ENCODE data around the gene CRISPLD2.

The CRISPLD2 gene

GRCh38 chr16:84819644-84820304, at the start of gene CRISPLD2:
Gene CRISPLD2 (plus strand): TSS chr16:84819985. CDS start chr16:84838496, 18,511 bp downstream.
- CTCF ChIA-PET = interaction anchor here (0.9 to 1.4 kb wide), 5 partner anchors 11 to 132 kb away, joined by 3 to 5 read pairs (median 4); no protein-coding TSS in a partner anchor
- Histone ChIP-seq H3K4me3 (ENCODE audit: low read depth, low read length) (peak within 1 kb of the TSS; percentile 36), H3K36me3 (ENCODE audit: control insufficient read depth in 2 of 2, insufficient read depth in 1 of 2, low read length in 2 of 2) (no peaks in the 10 kb centered on the region), H3K4me1 (ENCODE audit: control insufficient read depth, insufficient read depth, low read length) (no peaks in the 10 kb centered on the region), H3K27ac (ENCODE audit: extremely low read depth, low read depth, low read length) (no peak within 1 kb of the TSS), H3K9me3 (ENCODE audit: control insufficient read depth, insufficient read depth, low read depth, low read length) (no peaks in the 10 kb centered on the region)
- POLR2A ChIA-PET = interaction anchor here (0.7 to 2.3 kb wide), 9 partner anchors 9 to 147 kb away, joined by 3 to 9 read pairs (median 5); no protein-coding TSS in a partner anchor
- TF ChIP-seq PRDM10 (tag by site-specific recombination; IDR thresholded peaks at IDR 0.05) = 0 out of 2 replicates have a peak, but pooled peaks have one; percentile 35
- no peak for TF ChIP-seq PRDM6 (tag by site-specific recombination; IDR thresholded peaks at IDR 0.05)
- TF ChIP-seq ZNF658 (tag by site-specific recombination; IDR thresholded peaks at IDR 0.05) = no peak
- TF ChIP-seq ZNF398 (tag by site-specific recombination; IDR thresholded peaks at IDR 0.05) = no peak
- TF ChIP-seq ZNF274 (IDR thresholded peaks at IDR 0.05; ENCODE audit: low read length) = no peak
- no peak for TF ChIP-seq ZNF274 (tag by site-specific recombination; IDR thresholded peaks at IDR 0.05; ENCODE audit: borderline replicate concordance)
- TF ChIP-seq EGR2 (tag by site-specific recombination; IDR thresholded peaks at IDR 0.05; ENCODE audit: low read depth) = peak; percentile 39
- TF ChIP-seq ZNF302 (tag by site-specific recombination; IDR thresholded peaks at IDR 0.05; ENCODE audit: low read depth) = no peak
- TF ChIP-seq BCL11A (tag by site-specific recombination; IDR thresholded peaks at IDR 0.05; ENCODE audit: low read depth) = no peak
- TF ChIP-seq ZNF133 (tag by site-specific recombination; IDR thresholded peaks at IDR 0.05) = peak; percentile 8; the same call in 1 of the 2 replicates
- TF ChIP-seq ZNF335 (tag by site-specific recombination; conservative IDR thresholded peaks at IDR 0.05) = peak; percentile 100
- no peak for TF ChIP-seq ZBTB17 (tag by site-specific recombination; IDR thresholded peaks at IDR 0.05)
- TF ChIP-seq ZBTB26 (tag by site-specific recombination; optimal IDR thresholded peaks at IDR 0.05) = peak; percentile 59
- TF ChIP-seq ZNF354C (tag by site-specific recombination; IDR thresholded peaks at IDR 0.05; ENCODE audit: borderline replicate concordance, low read depth) = no peak
- TF ChIP-seq KLF7 (tag by site-specific recombination; IDR thresholded peaks at IDR 0.05; ENCODE audit: borderline replicate concordance) = no peak
- no peak for TF ChIP-seq ELK4 (IDR thresholded peaks at IDR 0.05; ENCODE audit: borderline replicate concordance, low read depth, low read length)
- TF ChIP-seq ZSCAN4 (tag by site-specific recombination; IDR thresholded peaks at IDR 0.05) = no peak
- TF ChIP-seq ZNF701 (tag by site-specific recombination; IDR thresholded peaks at IDR 0.05) = no peak
- no peak for TF ChIP-seq ZNF843 (tag by site-specific recombination; IDR thresholded peaks at IDR 0.05)
- TF ChIP-seq ZNF366 (tag by site-specific recombination; conservative IDR thresholded peaks at IDR 0.05) = no peak
- no peak for TF ChIP-seq SP7 (tag by site-specific recombination; IDR thresholded peaks at IDR 0.05)
- peak; percentile 80 for TF ChIP-seq ZNF664 (tag by site-specific recombination; IDR thresholded peaks at IDR 0.05)
- TF ChIP-seq ZNF221 (tag by site-specific recombination; IDR thresholded peaks at IDR 0.05; ENCODE audit: borderline replicate concordance) = no peak
- TF ChIP-seq ZBTB20 (tag by site-specific recombination; IDR thresholded peaks at IDR 0.05) = peak; percentile 13; the same call in 1 of the 2 replicates
- no peak for TF ChIP-seq ZNF24 (tag by site-specific recombination; IDR thresholded peaks at IDR 0.05)
- TF ChIP-seq ZNF433 (tag by site-specific recombination; IDR thresholded peaks at IDR 0.05; ENCODE audit: low read depth) = no peak
- no peak for TF ChIP-seq ZFP3 (tag by site-specific recombination; IDR thresholded peaks at IDR 0.05; ENCODE audit: low read depth)

Data from HEK293 (cell line).